ENCODE results near the gene ATRN.

GRCh38 chr20:3660262-3661059, 189.6 kb downstream of the ATRN start:
- TF ChIP-seq CTCF (IDR thresholded peaks at IDR 0.05; ENCODE audit: borderline replicate concordance, extremely low read depth, low read length, poor library complexity, severe bottlenecking) (no peak), EZH2 (IDR thresholded peaks at IDR 0.05; ENCODE audit: borderline replicate concordance, low read depth, low read length, severe bottlenecking) (no peak)
